ENCODE results near the gene MAP3K6. TPM values are rescaled to one million over a fixed set of nuclear protein-coding genes. Genes with fewer than 3 reads are reported as not detected.

MAP3K6 gene
- total and polyA plus RNA-seq, 2 of the 13 experiments (the other 11 are each of a cell fraction or from before 2014, with no cell fraction given): 2.7 to 3.2 TPM

DNA sequence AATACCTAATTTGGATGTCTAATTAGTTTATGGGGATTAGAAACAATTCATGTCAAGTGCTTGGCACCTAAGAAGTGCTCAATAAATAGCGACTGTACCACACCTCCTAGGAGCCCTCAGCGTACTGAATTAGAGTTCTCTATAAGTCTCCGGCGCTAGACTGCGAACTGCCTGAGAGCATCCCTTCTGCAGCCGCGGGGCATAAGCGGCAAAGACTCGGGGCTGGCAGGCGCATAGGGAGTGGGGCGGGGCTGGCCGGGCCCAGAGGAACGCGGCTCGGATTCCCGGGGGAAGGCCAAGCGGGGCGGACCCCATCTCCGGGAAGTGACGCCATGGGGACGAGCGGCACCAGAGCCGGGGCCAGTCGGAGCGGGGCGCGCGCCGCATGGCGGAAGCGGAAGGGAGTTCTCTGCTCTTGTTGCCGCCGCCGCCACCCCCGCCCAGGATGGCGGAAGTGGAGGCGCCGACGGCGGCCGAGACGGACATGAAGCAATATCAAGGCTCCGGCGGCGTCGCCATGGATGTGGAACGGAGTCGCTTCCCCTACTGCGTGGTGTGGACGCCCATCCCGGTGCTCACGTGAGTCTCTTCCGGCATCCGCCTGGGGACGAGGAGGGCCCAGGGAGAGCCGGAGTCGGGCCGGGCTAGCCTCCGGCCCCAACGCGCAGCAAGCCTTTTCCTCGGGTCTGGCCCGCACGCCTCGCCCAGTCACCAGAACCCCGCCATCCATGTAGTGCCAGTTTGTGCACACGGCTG is 44.8 kb downstream of the MAP3K6 start, which contains the start of gene TMEM222 (continued):
- TF ChIP-seq AHR (CRISPR knock-in tag; IDR thresholded peaks at IDR 0.05): peak; percentile 67; the same call in 1 of the 2 replicates
- TF ChIP-seq, protein P1, sequence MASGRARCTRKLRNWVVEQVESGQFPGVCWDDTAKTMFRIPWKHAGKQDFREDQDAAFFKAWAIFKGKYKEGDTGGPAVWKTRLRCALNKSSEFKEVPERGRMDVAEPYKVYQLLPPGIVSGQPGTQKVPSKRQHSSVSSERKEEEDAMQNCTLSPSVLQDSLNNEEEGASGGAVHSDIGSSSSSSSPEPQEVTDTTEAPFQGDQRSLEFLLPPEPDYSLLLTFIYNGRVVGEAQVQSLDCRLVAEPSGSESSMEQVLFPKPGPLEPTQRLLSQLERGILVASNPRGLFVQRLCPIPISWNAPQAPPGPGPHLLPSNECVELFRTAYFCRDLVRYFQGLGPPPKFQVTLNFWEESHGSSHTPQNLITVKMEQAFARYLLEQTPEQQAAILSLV (CRISPR knock-in tag; IDR thresholded peaks at IDR 0.05; ENCODE audit: borderline replicate concordance): peak; percentile 99; the same call in 1 of the 2 replicates
- TF ChIP-seq ZBTB1 (CRISPR knock-in tag; IDR thresholded peaks at IDR 0.05; ENCODE audit: borderline replicate concordance): 0 out of 2 replicates have a peak, but pooled peaks have one; percentile 59
- TF ChIP-seq ZBTB7B (CRISPR knock-in tag; IDR thresholded peaks at IDR 0.05): peak; percentile 34; the same call in 1 of the 2 replicates
- peak; percentile 76; the same call in 1 of the 2 replicates for TF ChIP-seq EED (CRISPR knock-in tag; IDR thresholded peaks at IDR 0.05)
- TF ChIP-seq NFIC (IDR thresholded peaks at IDR 0.05; ENCODE audit: low read length): no peak
- TF ChIP-seq ZNF629 (CRISPR knock-in tag; conservative IDR thresholded peaks at IDR 0.05): peak; percentile 25; the same call in 1 of the 2 replicates
- peak; percentile 72 for TF ChIP-seq ZNF777 (CRISPR knock-in tag; IDR thresholded peaks at IDR 0.05)
- no peak for TF ChIP-seq SETDB1 (CRISPR knock-in tag; IDR thresholded peaks at IDR 0.05; ENCODE audit: borderline replicate concordance)
- no peak for TF ChIP-seq ZNF432 (CRISPR knock-in tag; IDR thresholded peaks at IDR 0.05; ENCODE audit: borderline replicate concordance)
- TF ChIP-seq MTF2 (CRISPR knock-in tag; IDR thresholded peaks at IDR 0.05; ENCODE audit: borderline replicate concordance): peak; percentile 53; the same call in 1 of the 2 replicates
- peak; percentile 98 for TF ChIP-seq ELF1 (CRISPR knock-in tag; IDR thresholded peaks at IDR 0.05)
- TF ChIP-seq, protein P2, sequence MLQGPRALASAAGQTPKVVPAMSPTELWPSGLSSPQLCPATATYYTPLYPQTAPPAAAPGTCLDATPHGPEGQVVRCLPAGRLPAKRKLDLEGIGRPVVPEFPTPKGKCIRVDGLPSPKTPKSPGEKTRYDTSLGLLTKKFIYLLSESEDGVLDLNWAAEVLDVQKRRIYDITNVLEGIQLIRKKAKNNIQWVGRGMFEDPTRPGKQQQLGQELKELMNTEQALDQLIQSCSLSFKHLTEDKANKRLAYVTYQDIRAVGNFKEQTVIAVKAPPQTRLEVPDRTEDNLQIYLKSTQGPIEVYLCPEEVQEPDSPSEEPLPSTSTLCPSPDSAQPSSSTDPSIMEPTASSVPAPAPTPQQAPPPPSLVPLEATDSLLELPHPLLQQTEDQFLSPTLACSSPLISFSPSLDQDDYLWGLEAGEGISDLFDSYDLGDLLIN (CRISPR knock-in tag; IDR thresholded peaks at IDR 0.05; ENCODE audit: borderline replicate concordance): 0 out of 2 replicates have a peak, but pooled peaks have one; percentile 21
- TF ChIP-seq ZNF746 (CRISPR knock-in tag; IDR thresholded peaks at IDR 0.05): no peak; the same call in 1 of the 2 replicates
- TF ChIP-seq CEBPG (CRISPR knock-in tag; IDR thresholded peaks at IDR 0.05): peak; percentile 93
- TF ChIP-seq NFIB (CRISPR knock-in tag; IDR thresholded peaks at IDR 0.05; ENCODE audit: borderline replicate concordance): 0 out of 2 replicates have a peak, but pooled peaks have one; percentile 27
- TF ChIP-seq CBFB (CRISPR knock-in tag; IDR thresholded peaks at IDR 0.05): peak; percentile 89
- TF ChIP-seq ZNF354B (CRISPR knock-in tag; IDR thresholded peaks at IDR 0.05): peak; percentile 59; the same call in 1 of the 2 replicates
- no peak for TF ChIP-seq ZC3H4 (CRISPR knock-in tag; IDR thresholded peaks at IDR 0.05; ENCODE audit: borderline replicate concordance)
- TF ChIP-seq, protein P3, sequence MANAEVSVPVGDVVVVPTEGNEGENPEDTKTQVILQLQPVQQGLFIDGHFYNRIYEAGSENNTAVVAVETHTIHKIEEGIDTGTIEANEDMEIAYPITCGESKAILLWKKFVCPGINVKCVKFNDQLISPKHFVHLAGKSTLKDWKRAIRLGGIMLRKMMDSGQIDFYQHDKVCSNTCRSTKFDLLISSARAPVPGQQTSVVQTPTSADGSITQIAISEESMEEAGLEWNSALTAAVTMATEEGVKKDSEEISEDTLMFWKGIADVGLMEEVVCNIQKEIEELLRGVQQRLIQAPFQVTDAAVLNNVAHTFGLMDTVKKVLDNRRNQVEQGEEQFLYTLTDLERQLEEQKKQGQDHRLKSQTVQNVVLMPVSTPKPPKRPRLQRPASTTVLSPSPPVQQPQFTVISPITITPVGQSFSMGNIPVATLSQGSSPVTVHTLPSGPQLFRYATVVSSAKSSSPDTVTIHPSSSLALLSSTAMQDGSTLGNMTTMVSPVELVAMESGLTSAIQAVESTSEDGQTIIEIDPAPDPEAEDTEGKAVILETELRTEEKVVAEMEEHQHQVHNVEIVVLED (CRISPR knock-in tag; IDR thresholded peaks at IDR 0.05; ENCODE audit: borderline replicate concordance): peak; percentile 91
- TF ChIP-seq ZNF484 (CRISPR knock-in tag; IDR thresholded peaks at IDR 0.05; ENCODE audit: borderline replicate concordance, low read depth): no peak
- TF ChIP-seq, protein P4, sequence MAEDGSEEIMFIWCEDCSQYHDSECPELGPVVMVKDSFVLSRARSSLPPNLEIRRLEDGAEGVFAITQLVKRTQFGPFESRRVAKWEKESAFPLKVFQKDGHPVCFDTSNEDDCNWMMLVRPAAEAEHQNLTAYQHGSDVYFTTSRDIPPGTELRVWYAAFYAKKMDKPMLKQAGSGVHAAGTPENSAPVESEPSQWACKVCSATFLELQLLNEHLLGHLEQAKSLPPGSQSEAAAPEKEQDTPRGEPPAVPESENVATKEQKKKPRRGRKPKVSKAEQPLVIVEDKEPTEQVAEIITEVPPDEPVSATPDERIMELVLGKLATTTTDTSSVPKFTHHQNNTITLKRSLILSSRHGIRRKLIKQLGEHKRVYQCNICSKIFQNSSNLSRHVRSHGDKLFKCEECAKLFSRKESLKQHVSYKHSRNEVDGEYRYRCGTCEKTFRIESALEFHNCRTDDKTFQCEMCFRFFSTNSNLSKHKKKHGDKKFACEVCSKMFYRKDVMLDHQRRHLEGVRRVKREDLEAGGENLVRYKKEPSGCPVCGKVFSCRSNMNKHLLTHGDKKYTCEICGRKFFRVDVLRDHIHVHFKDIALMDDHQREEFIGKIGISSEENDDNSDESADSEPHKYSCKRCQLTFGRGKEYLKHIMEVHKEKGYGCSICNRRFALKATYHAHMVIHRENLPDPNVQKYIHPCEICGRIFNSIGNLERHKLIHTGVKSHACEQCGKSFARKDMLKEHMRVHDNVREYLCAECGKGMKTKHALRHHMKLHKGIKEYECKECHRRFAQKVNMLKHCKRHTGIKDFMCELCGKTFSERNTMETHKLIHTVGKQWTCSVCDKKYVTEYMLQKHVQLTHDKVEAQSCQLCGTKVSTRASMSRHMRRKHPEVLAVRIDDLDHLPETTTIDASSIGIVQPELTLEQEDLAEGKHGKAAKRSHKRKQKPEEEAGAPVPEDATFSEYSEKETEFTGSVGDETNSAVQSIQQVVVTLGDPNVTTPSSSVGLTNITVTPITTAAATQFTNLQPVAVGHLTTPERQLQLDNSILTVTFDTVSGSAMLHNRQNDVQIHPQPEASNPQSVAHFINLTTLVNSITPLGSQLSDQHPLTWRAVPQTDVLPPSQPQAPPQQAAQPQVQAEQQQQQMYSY (CRISPR knock-in tag; IDR thresholded peaks at IDR 0.05): peak; percentile 91
